ENCODE data around the gene THSD4.

DNA sequence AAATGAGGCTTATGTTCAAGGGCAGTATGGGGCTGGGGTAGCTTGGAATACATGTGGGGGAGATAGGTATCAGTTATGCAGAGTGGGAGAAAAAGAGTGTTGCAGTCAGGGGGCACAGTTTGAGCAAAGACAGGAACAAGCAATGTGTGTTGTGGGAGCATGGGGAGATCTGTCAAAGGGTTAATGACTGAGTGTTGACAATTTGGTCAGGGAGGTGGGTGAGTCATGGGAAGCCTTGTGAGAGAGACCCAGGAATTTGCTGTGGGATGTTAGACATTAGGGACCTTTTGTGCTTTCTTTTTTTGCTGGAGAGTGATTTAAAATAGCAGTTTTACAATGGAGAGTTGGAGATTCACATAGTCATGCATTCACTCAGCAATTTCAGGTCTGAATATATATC is 473.5 kb downstream of the THSD4 start:
- TF ChIP-seq CEBPB (IDR thresholded peaks at IDR 0.05; ENCODE audit: low read depth, low read length) (no peak), SAP30 (IDR thresholded peaks at IDR 0.05; ENCODE audit: insufficient read depth, insufficient replicate concordance, low read length) (no peak), CTCF (IDR thresholded peaks at IDR 0.05; ENCODE audit: control extremely low read depth in 1 of 3, insufficient read depth in 1 of 3, low read depth in 1 of 3, low read length in 3 of 3) (no peak)

Measured in H1 (cell line).